H1 (cell line): ENCODE data around the gene LBH. TPM values are rescaled to one million over a fixed set of nuclear protein-coding genes. Genes with fewer than 3 reads are reported as not detected.

ENCODE experiments used
- CTCF ChIA-PET: fragments of 300-600 bp; sonication (Branson Sonifier 250); formaldehyde crosslinking; loops from one replicate; lab custom pipeline; 2021; ENCODE audit not compliant: partially characterized antibody; lab: Charles Lee
- POLR2A ChIA-PET: fragments of 300-600 bp; sonication (Branson Sonifier 250); formaldehyde crosslinking; loops from one replicate; lab custom pipeline; 2021; ENCODE audit warnings: inconsistent platforms; ENCODE audit not compliant: partially characterized antibody; lab: Charles Lee
- DNase-seq, 2 experiments: peaks; one replicate each; pipeline versions ENCODE4 v3.0.0 to v3.0.0-alpha.2; 2010 to 2022; ENCODE audit warnings: low spot score in 2 of 2, low read depth in 1 of 2, mixed read lengths in 1 of 2
- FAIRE-seq: peaks from 2 replicates; lab custom pipeline; 2011; peaks lifted over from hg19 to GRCh38; lab: Jason Lieb, UNC
- H2AFZ ChIP-seq: 2 replicates; pipeline ENCODE4 v1.8.1; 2012; ENCODE audit warnings: low read length, inconsistent platforms
- H2AK5ac ChIP-seq: 2 replicates; pipeline ENCODE4 v1.6.1; 2013; ENCODE audit warnings: low read depth, low read length
- H2BK120ac ChIP-seq: replicated peaks from 2 replicates; pipeline ENCODE3; 2013; ENCODE audit warnings: low read depth, low read length, inconsistent platforms
- H2BK12ac ChIP-seq: 2 replicates; pipeline ENCODE4 v1.6.1; 2013; ENCODE audit warnings: low read depth, low read length
- H2BK15ac ChIP-seq: 2 replicates; pipeline ENCODE4 v1.6.1; 2013; ENCODE audit warnings: low read length
- H2BK20ac ChIP-seq: 2 replicates; pipeline ENCODE4 v1.6.1; 2013; ENCODE audit warnings: low read length
- H2BK5ac ChIP-seq: 2 replicates; pipeline ENCODE4 v1.6.1; 2013; ENCODE audit warnings: low read depth, low read length
- H3K14ac ChIP-seq: 2 replicates; pipeline ENCODE4 v1.6.1; 2013; ENCODE audit warnings: inconsistent platforms; ENCODE audit not compliant: insufficient read length
- H3K18ac ChIP-seq: 2 replicates; pipeline ENCODE4 v1.6.1; 2013; ENCODE audit warnings: low read length; ENCODE audit errors: extremely low read depth
- H3K23ac ChIP-seq: 2 replicates; pipeline ENCODE4 v1.6.1; 2013; ENCODE audit warnings: inconsistent platforms; ENCODE audit not compliant: insufficient read length
- H3K23me2 ChIP-seq: 2 replicates; pipeline ENCODE4 v1.6.1; 2013; ENCODE audit warnings: low read depth, low read length
- H3K27ac ChIP-seq: 2 replicates; pipeline ENCODE4 v1.6.1; 2011; ENCODE audit warnings: low read depth, low read length, inconsistent platforms
- H3K27me3 ChIP-seq, 4 experiments: replicated peaks in 1 of 4; 1 replicate in 1 of 4; 2 replicates in 3 of 4; pipeline versions ENCODE4 v1.6.1 to v1.8.1; 2011 to 2013; ENCODE audit warnings: low read length in 3 of 4, mild to moderate bottlenecking in 3 of 4, inconsistent platforms in 2 of 4, mixed read lengths in 2 of 4, moderate library complexity in 1 of 4; ENCODE audit not compliant: control insufficient read depth in 3 of 4, insufficient read depth in 3 of 4; ENCODE audit errors: extremely low read depth in 1 of 4
- H3K36me3 ChIP-seq, 4 experiments: 2 replicates each; pipeline versions ENCODE4 v1.6.1 to v1.8.1; 2011 to 2013; ENCODE audit warnings: mild to moderate bottlenecking in 4 of 4, low read length in 3 of 4, moderate library complexity in 2 of 4, control low read depth in 1 of 4, inconsistent platforms in 1 of 4; ENCODE audit not compliant: insufficient read depth in 4 of 4, control insufficient read depth in 2 of 4
- H3K4ac ChIP-seq: replicated peaks from 2 replicates; pipeline ENCODE3; 2013; ENCODE audit warnings: low read length, low read depth, mixed read lengths, inconsistent platforms; ENCODE audit not compliant: insufficient read length
- H3K4me1 ChIP-seq, 4 experiments: replicated peaks in 1 of 4; 1 replicate in 1 of 4; 2 replicates in 3 of 4; pipeline versions ENCODE4 v1.6.1 to v1.8.1; 2011 to 2013; ENCODE audit warnings: low read length in 3 of 4, inconsistent platforms in 2 of 4, mixed read lengths in 1 of 4; ENCODE audit not compliant: insufficient read depth in 4 of 4, control insufficient read depth in 3 of 4
- H3K4me2 ChIP-seq, 2 experiments: 2 replicates each; pipeline versions ENCODE4 v1.6.1 to v1.8.1; 2011 to 2013; ENCODE audit warnings: low read depth in 2 of 2, low read length in 2 of 2, control low read depth in 1 of 2, inconsistent platforms in 1 of 2, mild to moderate bottlenecking in 1 of 2; ENCODE audit not compliant: insufficient read depth in 1 of 2
- H3K4me3 ChIP-seq, 4 experiments: fragments of 200-600, 300-600 bp in 1 of 4; sonication (generic), shearing (Covaris generic), sonication (Bioruptor Twin) in 1 of 4; 2 replicates each; pipeline versions ENCODE4 v1.5.1 to v1.8.1; 2011 to 2016; ENCODE audit warnings: low read length in 4 of 4, low read depth in 3 of 4, control low read depth in 2 of 4, inconsistent platforms in 2 of 4, mild to moderate bottlenecking in 2 of 4, mixed read lengths in 1 of 4, moderate library complexity in 1 of 4; ENCODE audit not compliant: insufficient read depth in 2 of 4; ENCODE audit errors: extremely low read depth in 1 of 4
- H3K56ac ChIP-seq: replicated peaks from 2 replicates; pipeline ENCODE3; 2013; ENCODE audit warnings: low read depth, mild to moderate bottlenecking, mixed read lengths, low read length, inconsistent platforms; ENCODE audit not compliant: insufficient read length
- H3K79me1 ChIP-seq: 2 replicates; pipeline ENCODE4 v1.6.1; 2013; ENCODE audit warnings: low read depth, low read length, control low read depth
- H3K79me2 ChIP-seq, 2 experiments: 2 replicates each; pipeline versions ENCODE4 v1.6.1 to v1.8.1; 2012 to 2013; ENCODE audit warnings: low read length in 2 of 2, mild to moderate bottlenecking in 2 of 2, inconsistent platforms in 1 of 2; ENCODE audit not compliant: insufficient read depth in 2 of 2, control insufficient read depth in 1 of 2
- H3K9ac ChIP-seq, 4 experiments: replicated peaks in 1 of 4; 1 replicate in 1 of 4; 2 replicates in 3 of 4; pipeline versions ENCODE4 v1.6.1 to v1.8.1; 2011 to 2013; ENCODE audit warnings: low read depth in 3 of 4, low read length in 3 of 4, control low read depth in 2 of 4, mild to moderate bottlenecking in 2 of 4, moderate library complexity in 2 of 4, inconsistent platforms in 1 of 4; ENCODE audit errors: extremely low read depth in 1 of 4
- H3K9me3 ChIP-seq, 2 experiments: 2 replicates each; pipeline versions ENCODE4 v1.6.1 to v1.8.1; 2012 to 2013; ENCODE audit warnings: mild to moderate bottlenecking in 2 of 2, moderate library complexity in 2 of 2, control low read depth in 1 of 2, inconsistent platforms in 1 of 2, low read depth in 1 of 2, low read length in 1 of 2, mixed read lengths in 1 of 2; ENCODE audit not compliant: insufficient read depth in 2 of 2
- H4K20me1 ChIP-seq, 2 experiments: replicated peaks in 1 of 2; 2 replicates each; pipeline versions ENCODE3 to v1.8.1; 2011 to 2013; ENCODE audit warnings: inconsistent platforms in 2 of 2, low read length in 2 of 2, mild to moderate bottlenecking in 1 of 2; ENCODE audit not compliant: insufficient read depth in 2 of 2, control insufficient read depth in 1 of 2
- H4K5ac ChIP-seq: 2 replicates; pipeline ENCODE4 v1.6.1; 2013; ENCODE audit warnings: low read length, low read depth, mixed read lengths, inconsistent platforms; ENCODE audit not compliant: insufficient read length
- H4K8ac ChIP-seq: 2 replicates; pipeline ENCODE4 v1.8.0; 2013; ENCODE audit warnings: mild to moderate bottlenecking, moderate library complexity, low read length, inconsistent platforms; ENCODE audit not compliant: insufficient read depth; ENCODE audit errors: extremely low read depth
- H4K91ac ChIP-seq: replicated peaks from 2 replicates; pipeline ENCODE3; 2013; ENCODE audit warnings: low read length, mixed read lengths, inconsistent platforms; ENCODE audit not compliant: insufficient read length
- FOSL1 ChIP-seq: IDR thresholded peaks from 2 replicates; pipeline ENCODE4 v1.6.1; 2011; ENCODE audit warnings: mild to moderate bottlenecking, low read depth, low read length, moderate library complexity; ENCODE audit not compliant: insufficient read depth
- JUN ChIP-seq: IDR thresholded peaks from 2 replicates; pipeline ENCODE4 v1.6.1; 2011; ENCODE audit warnings: low read depth, mild to moderate bottlenecking, improper control_type of control experiment, low read length
- KDM4A ChIP-seq: IDR thresholded peaks from one replicate; pipeline ENCODE4 v1.7.1; 2012; ENCODE audit warnings: low read depth, mild to moderate bottlenecking, moderate library complexity, low read length, inconsistent platforms; ENCODE audit not compliant: severe bottlenecking
- POLR2A ChIP-seq, 2 experiments: IDR thresholded peaks; 1 replicate in 1 of 2; 2 replicates in 1 of 2; pipeline ENCODE4 v1.6.1; 2011; ENCODE audit warnings: low read depth in 2 of 2, low read length in 2 of 2, mild to moderate bottlenecking in 2 of 2; ENCODE audit errors: control extremely low read depth in 1 of 2
- RNF2 ChIP-seq: fragments of 200-900, 300-1000 bp; sonication (generic); IDR thresholded peaks from 2 replicates; pipeline ENCODE4 v1.7.1; 2016; ENCODE audit warnings: borderline replicate concordance, low read depth, mild to moderate bottlenecking, antibody characterized with exemption, low read length; ENCODE audit not compliant: poor library complexity, severe bottlenecking; ENCODE audit errors: missing control alignments
- TCF12 ChIP-seq: IDR thresholded peaks from 2 replicates; pipeline ENCODE4 v1.6.1; 2011; ENCODE audit warnings: low read depth, mild to moderate bottlenecking, low read length
- TEAD4 ChIP-seq: IDR thresholded peaks from 2 replicates; pipeline ENCODE4 v1.6.1; 2012; ENCODE audit warnings: low read depth, low read length, inconsistent platforms, mixed read lengths
- WGBS, 2 experiments: shearing (Covaris generic) in 1 of 2; methylation state at CpG; one replicate each; pipeline versions ENCODE4 v1.1.6 to v1.1.7; 2013 to 2015; ENCODE audit warnings: low lambda C conversion rate in 2 of 2, mixed read lengths in 2 of 2, inconsistent platforms in 1 of 2, low coverage in 1 of 2, missing lambda C conversion rate in 1 of 2; ENCODE audit not compliant: insufficient replicate concordance in 2 of 2, insufficient coverage in 1 of 2, insufficient read length in 1 of 2; ENCODE audit errors: extremely low coverage in 1 of 2, missing lambda C conversion rate in 1 of 2; 5-methylcytosine and 5-hydroxymethylcytosine counted together
- polyA plus RNA-seq, 7 experiments: library from polyadenylated mRNA; depleted of rRNA in 3 of 7; stranded (reverse) in 5 of 7; unstranded in 2 of 7; fragments of >200 nt in 5 of 7; fragments of 200-250 nt in 2 of 7; gene quantifications; 1 replicate in 5 of 7; 2 replicates in 1 of 7; 4 replicates in 1 of 7; pipeline versions ENCODE4 v1.2.1 to v1.2.3, GENCODE V29; 2011 to 2013; ENCODE audit warnings: missing spikeins in 2 of 7, mixed read lengths in 2 of 7
- total RNA-seq: library from RNA; stranded (reverse); fragmentation: NEBNext Ultra II Directional; extraction: Animal tissue kit (Norgen Biotek cat#: 25700); gene quantifications from 2 replicates; pipeline ENCODE4 v1.2.1, GENCODE V29; 2021
- TF ChIP-seq, protein P1 (sequence below): IDR thresholded peaks from 2 replicates; pipeline ENCODE4 v1.6.1; 2012; ENCODE audit warnings: low read length, inconsistent platforms
- TF ChIP-seq, protein P2 (sequence below), 3 experiments: IDR thresholded peaks; 1 replicate in 2 of 3; 2 replicates in 1 of 3; pipeline versions ENCODE4 v1.5.1 to v1.6.1; 2011; ENCODE audit warnings: low read length in 3 of 3, mild to moderate bottlenecking in 3 of 3, inconsistent platforms in 2 of 3, low read depth in 1 of 3, moderate library complexity in 1 of 3; ENCODE audit not compliant: insufficient read depth in 1 of 3; ENCODE audit errors: control extremely low read depth in 1 of 3

The LBH gene
- total and polyA plus RNA-seq, 2 of the 8 experiments (the other 6 are each of a cell fraction or from before 2014, with no cell fraction given) = 25.7 to 34.5 TPM

DNA sequence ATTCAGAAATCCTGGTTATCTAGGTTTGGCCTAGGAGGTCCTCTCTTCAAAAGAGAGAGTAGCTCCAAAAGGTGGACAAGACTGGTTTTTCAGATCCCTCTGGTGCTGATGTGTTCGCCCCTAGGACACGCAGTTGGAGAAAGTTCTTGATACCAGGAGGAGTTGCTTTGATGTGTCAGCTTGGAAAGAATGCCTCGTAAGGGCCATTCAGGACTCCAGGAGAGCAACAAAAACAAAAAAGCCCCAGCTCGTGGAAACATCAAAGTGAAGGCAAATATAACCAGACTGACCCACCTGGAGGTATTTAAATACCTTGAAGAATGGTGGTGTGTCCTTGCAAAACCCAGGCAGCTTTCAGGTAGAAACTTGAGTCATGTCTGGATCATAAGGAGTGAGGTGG is 12.5 kb upstream of the LBH start:
- no peak overlapping the region for H3K18ac ChIP-seq
- H3K4me2 ChIP-seq = no peak overlapping the region
- no peak for TF ChIP-seq POLR2A (IDR thresholded peaks at IDR 0.05; ENCODE audit: control extremely low read depth in 1 of 2, low read depth in 2 of 2, low read length in 2 of 2)
- TF ChIP-seq JUN = no peak
- TF ChIP-seq, protein P1, sequence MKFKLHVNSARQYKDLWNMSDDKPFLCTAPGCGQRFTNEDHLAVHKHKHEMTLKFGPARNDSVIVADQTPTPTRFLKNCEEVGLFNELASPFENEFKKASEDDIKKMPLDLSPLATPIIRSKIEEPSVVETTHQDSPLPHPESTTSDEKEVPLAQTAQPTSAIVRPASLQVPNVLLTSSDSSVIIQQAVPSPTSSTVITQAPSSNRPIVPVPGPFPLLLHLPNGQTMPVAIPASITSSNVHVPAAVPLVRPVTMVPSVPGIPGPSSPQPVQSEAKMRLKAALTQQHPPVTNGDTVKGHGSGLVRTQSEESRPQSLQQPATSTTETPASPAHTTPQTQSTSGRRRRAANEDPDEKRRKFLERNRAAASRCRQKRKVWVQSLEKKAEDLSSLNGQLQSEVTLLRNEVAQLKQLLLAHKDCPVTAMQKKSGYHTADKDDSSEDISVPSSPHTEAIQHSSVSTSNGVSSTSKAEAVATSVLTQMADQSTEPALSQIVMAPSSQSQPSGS = no peak
- TF ChIP-seq FOSL1 = no peak
- TF ChIP-seq RNF2 = no peak
- no peak for TF ChIP-seq TEAD4
- TF ChIP-seq, protein P2, sequence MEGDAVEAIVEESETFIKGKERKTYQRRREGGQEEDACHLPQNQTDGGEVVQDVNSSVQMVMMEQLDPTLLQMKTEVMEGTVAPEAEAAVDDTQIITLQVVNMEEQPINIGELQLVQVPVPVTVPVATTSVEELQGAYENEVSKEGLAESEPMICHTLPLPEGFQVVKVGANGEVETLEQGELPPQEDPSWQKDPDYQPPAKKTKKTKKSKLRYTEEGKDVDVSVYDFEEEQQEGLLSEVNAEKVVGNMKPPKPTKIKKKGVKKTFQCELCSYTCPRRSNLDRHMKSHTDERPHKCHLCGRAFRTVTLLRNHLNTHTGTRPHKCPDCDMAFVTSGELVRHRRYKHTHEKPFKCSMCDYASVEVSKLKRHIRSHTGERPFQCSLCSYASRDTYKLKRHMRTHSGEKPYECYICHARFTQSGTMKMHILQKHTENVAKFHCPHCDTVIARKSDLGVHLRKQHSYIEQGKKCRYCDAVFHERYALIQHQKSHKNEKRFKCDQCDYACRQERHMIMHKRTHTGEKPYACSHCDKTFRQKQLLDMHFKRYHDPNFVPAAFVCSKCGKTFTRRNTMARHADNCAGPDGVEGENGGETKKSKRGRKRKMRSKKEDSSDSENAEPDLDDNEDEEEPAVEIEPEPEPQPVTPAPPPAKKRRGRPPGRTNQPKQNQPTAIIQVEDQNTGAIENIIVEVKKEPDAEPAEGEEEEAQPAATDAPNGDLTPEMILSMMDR (IDR thresholded peaks at IDR 0.05; ENCODE audit: control extremely low read depth in 1 of 3, insufficient read depth in 1 of 3, low read depth in 1 of 3, low read length in 3 of 3) = no peak
- no peak for TF ChIP-seq TCF12
- TF ChIP-seq KDM4A = no peak

More for the DNA sequence above, 12.5 kb upstream of the LBH start:
- H2BK12ac ChIP-seq = no peak overlapping the region
- FAIRE-seq (no peak), DNase-seq (no peak)
- WGBS, 2 experiments = 95% methylated on average over 4 of the region's 4 CpGs; no CpG with 5 or more reads in 1 of the 2 experiments
- H3K36me3 ChIP-seq = no peaks in the 10 kb centered on the region
- H3K27me3 ChIP-seq = no peaks in the 10 kb centered on the region
- no peaks in the 10 kb centered on the region for H3K79me2 ChIP-seq
- POLR2A ChIA-PET = interaction anchor here (0.5 to 1.2 kb wide), 2 partner anchors 10 to 12 kb away, joined by 3 to 5 read pairs; no protein-coding TSS in a partner anchor
- H3K4ac ChIP-seq = no peak overlapping the region
- H2AK5ac ChIP-seq = no peak overlapping the region
- no peak overlapping the region for H2BK20ac ChIP-seq
- H2BK120ac ChIP-seq = no peak overlapping the region
- no peaks in the 10 kb centered on the region for H3K23me2 ChIP-seq
- no peaks in the 10 kb centered on the region for H3K79me1 ChIP-seq
- no peak overlapping the region for H2BK15ac ChIP-seq
- no peak overlapping the region for H3K23ac ChIP-seq
- no peak overlapping the region for H2AFZ ChIP-seq
- no peak overlapping the region for H3K14ac ChIP-seq
- no peak overlapping the region for H3K4me3 ChIP-seq
- no peak overlapping the region for H3K27ac ChIP-seq
- H2BK5ac ChIP-seq = no peak overlapping the region
- H3K9me3 ChIP-seq = no peaks in the 10 kb centered on the region
- H3K4me1 ChIP-seq = peaks cover 0 to 9% (median 2%) of the 10 kb centered on the region in 4 experiments; a peak in 4 of 7 replicates
- no peak overlapping the region for H4K5ac ChIP-seq
- H3K56ac ChIP-seq = no peak overlapping the region
- H3K9ac ChIP-seq = no peak overlapping the region
- H4K8ac ChIP-seq = no peak overlapping the region
- H4K20me1 ChIP-seq = no peaks in the 10 kb centered on the region
- CTCF ChIA-PET = interaction anchor here (0.7 to 3.2 kb wide), 5 partner anchors 9 to 20 kb away, joined by 3 to 11 read pairs (median 5); no protein-coding TSS in a partner anchor
- no peak overlapping the region for H4K91ac ChIP-seq
